ENCODE measurements around the gene SGIP1. TPM values are rescaled to one million over a fixed set of nuclear protein-coding genes. Genes with fewer than 3 reads are reported as not detected.

The SGIP1 gene, protein sequence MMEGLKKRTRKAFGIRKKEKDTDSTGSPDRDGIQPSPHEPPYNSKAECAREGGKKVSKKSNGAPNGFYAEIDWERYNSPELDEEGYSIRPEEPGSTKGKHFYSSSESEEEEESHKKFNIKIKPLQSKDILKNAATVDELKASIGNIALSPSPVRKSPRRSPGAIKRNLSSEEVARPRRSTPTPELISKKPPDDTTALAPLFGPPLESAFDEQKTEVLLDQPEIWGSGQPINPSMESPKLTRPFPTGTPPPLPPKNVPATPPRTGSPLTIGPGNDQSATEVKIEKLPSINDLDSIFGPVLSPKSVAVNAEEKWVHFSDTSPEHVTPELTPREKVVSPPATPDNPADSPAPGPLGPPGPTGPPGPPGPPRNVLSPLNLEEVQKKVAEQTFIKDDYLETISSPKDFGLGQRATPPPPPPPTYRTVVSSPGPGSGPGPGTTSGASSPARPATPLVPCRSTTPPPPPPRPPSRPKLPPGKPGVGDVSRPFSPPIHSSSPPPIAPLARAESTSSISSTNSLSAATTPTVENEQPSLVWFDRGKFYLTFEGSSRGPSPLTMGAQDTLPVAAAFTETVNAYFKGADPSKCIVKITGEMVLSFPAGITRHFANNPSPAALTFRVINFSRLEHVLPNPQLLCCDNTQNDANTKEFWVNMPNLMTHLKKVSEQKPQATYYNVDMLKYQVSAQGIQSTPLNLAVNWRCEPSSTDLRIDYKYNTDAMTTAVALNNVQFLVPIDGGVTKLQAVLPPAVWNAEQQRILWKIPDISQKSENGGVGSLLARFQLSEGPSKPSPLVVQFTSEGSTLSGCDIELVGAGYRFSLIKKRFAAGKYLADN
- 4.8 and 19.7 TPM in 2 replicates for total RNA-seq

GRCh38 chr1:66533804-66534740, at the start of gene SGIP1:
Gene SGIP1 (plus strand): TSS chr1:66534153. CDS start chr1:66534359, 206 bp downstream.

GRCh38 chr1:66752000-66752592, 218.1 kb downstream of the SGIP1 start, which contains the start of gene DYNLT5:
Gene DYNLT5 (plus strand): TSS chr1:66752459. CDS start chr1:66754659, 2,200 bp downstream.

Other genes starting within 250 kb of the SGIP1 start
- 0.94 and 1.1 TPM in 2 replicates for gene DYNLT5, start 218.3 kb downstream of the SGIP1 start, total RNA-seq

Data from endothelial cell of coronary artery (primary cell).